Sciatic nerve (tissue), 2 donors: Measurements from ENCODE around the gene EBF4. TPM values are rescaled to one million over a fixed set of nuclear protein-coding genes. Genes with fewer than 3 reads are reported as not detected.
"Not testable (repeated sequence)": the region's sequence is repeated elsewhere in the genome, so short reads cannot be mapped to it uniquely, and the experiment has no call there.

ENCODE experiments used
- ATAC-seq: fragments of 200-7000 bp; cut with Tn5 transposase; one replicate; pipeline ENCODE4 v1.9.1; 2020; ENCODE audit warnings: mild to moderate bottlenecking, moderate library complexity
- DNase-seq: peaks from one replicate; pipeline ENCODE4 v3.0.0-alpha.2; 2020; ENCODE audit warnings: low spot score
- intact Hi-C: fragments of 100-400 bp; cut with DNase I; formaldehyde crosslinking; loops from one replicate; pipeline ENCODE4 v1.14.2; 2022
- microRNA-seq: library from miRNA; unstranded; fragments of <30 nt; microRNA quantifications from one replicate; pipeline ENCODE4 v1.2.0, GENCODE V29; 2020
- total RNA-seq: library from RNA; stranded (reverse); fragmentation: NEBNext Ultra II Directional; extraction: Animal tissue kit (Norgen Biotek cat#: 25700); gene quantifications from one replicate; pipeline ENCODE4 v1.2.1, GENCODE V29; 2021
- donor health status: DM: no; HTN: no; CAD: no.
- donor health status: DM: no; HTN: no; CAD: no.

The EBF4 gene
- total RNA-seq, 1 donor from 2014 or later: 15.3 TPM

DNA sequence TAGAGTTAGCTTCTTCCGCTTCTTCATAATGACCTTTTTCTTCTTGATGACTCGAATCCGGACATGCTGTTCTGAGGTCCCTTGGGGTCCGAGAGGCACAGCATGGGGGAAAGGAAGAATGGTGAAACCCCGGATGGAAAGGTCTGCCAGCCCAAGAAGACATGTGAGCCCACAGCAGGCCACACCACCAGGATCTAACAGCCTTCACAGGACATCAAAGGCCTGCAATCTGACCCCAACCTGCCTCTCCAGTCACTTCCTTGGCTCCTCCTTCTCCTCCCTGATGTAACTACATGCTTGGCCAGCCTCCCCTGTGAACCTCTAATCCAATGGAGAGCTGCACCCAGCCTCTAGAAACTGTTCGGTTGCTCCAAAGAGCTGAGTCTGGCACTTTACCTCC, 106.2 kb downstream of the EBF4 start:
- ATAC-seq (peak; percentile 33), DNase-seq (no peak)
- intact Hi-C loops: no loop called here

- DNase-seq: no peak
- peak; percentile 13 for ATAC-seq
- intact Hi-C loops: no loop called here
Observed at GRCh38 chr20:2799271-2799670, 106.7 kb downstream of the EBF4 start.

- ATAC-seq: peak; percentile 64
Observed at GRCh38 chr20:2799688-2800520, 107.3 kb downstream of the EBF4 start.

DNA sequence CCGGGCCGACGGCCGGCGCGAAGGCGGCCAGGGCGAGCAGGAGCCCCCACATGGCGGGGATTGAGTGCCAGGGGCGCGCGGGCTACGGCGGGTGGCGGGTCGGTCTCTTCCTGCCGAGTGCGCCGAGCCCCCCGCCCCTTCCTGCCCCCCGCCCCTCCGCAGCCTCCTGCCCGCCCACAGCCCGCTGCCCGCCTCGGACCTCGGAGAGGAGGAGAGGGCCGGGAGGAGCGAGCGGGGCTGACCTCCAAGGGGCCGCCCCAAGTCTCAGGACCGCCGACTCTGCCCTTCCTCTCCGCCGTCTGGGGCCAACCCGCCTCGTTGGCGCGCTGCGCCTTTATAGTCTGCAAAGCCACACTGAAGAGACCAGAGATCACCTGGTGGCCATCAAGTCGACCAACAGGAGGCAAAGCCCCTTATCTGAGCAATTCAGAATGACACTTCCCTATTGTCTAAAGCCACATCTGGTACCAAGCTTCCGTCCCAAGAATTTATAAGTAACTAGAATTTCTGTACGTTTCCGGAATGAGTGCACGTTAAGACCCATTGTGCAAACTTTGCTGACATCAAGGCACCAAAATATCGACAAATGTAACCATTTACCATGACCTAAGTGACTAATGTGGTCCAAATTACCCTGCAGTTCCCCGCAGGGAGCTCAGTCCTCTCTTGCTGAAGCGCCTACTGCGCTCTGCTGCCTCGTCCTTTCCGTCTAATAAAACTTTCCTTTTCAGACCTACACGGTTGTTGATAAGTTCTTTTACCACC, 108.1 kb downstream of the EBF4 start, which contains the start of gene CPXM1:
Gene CPXM1 (minus strand): TSS at position 107 of the 765 bp plus-strand sequence. CDS start 55 bp downstream, at position 52.
- ATAC-seq (no peak), DNase-seq (no peak)
- intact Hi-C loops: no loop called here

More at GRCh38 chr20:2799688-2800520, 107.3 kb downstream of the EBF4 start:
- no peak for DNase-seq
- intact Hi-C loops: no loop called here

DNA sequence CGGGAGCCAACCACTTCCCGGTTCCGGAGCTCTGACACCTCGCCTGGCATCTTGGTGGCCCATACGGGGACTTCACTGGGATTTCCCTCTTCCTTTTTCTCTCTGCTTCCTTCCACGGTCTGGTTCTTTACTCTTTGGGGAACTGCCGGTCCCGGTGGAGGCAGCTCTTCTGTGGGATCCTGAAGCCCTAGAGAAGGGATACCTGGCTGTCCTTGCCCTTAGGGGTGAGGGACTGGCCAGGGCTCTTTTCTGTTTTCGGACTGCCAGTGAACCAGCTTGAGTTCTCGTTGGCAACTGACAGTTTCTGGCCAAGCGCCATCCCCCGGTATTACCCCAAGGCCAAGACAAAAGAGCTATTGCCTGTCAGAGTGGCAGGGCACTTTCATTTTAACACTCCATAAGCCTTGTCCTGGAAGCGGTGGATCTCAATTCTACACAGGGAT, 108.7 kb downstream of the EBF4 start:
- ATAC-seq: no peak
- intact Hi-C loops: no loop called here
- no peak for DNase-seq

DNA sequence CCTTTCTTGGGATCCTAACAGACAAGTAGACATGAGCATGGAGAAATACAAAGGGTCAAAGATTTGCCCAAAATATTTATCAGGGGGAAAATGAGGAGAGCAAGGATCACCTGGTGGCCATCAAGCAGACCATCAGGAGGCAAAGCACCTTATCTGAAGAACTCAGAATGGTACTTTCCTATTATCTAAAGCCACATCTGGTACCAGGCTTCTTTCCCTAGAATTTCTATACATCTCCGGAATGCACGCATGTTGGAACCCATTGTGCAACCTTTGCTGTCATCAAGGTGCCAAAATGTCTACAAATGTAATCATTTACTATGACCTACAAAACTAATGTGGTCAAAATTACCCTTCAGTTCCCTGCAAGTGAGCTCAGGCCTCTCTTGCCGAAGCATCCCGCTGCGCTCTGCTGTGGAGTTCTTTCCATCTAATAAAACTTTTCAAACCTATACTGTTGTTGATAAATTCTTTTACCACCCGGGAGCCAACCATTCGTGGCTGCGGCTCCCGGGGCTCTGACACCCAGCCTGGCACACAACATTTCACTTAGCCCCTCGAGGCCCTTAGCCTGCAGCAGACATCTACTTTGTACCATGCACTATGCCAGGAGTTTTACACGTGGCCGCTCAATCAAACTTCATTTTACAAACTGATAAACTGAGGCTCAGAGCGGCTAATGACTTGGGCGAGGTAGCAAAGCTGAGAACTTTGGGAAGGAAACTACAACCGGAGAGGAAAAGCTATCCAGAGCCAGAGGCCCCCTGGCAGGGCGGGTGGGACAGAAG, 111.7 kb downstream of the EBF4 start:
- DNase-seq: no peak
- no peak for ATAC-seq
- intact Hi-C loops: no loop called here

DNA sequence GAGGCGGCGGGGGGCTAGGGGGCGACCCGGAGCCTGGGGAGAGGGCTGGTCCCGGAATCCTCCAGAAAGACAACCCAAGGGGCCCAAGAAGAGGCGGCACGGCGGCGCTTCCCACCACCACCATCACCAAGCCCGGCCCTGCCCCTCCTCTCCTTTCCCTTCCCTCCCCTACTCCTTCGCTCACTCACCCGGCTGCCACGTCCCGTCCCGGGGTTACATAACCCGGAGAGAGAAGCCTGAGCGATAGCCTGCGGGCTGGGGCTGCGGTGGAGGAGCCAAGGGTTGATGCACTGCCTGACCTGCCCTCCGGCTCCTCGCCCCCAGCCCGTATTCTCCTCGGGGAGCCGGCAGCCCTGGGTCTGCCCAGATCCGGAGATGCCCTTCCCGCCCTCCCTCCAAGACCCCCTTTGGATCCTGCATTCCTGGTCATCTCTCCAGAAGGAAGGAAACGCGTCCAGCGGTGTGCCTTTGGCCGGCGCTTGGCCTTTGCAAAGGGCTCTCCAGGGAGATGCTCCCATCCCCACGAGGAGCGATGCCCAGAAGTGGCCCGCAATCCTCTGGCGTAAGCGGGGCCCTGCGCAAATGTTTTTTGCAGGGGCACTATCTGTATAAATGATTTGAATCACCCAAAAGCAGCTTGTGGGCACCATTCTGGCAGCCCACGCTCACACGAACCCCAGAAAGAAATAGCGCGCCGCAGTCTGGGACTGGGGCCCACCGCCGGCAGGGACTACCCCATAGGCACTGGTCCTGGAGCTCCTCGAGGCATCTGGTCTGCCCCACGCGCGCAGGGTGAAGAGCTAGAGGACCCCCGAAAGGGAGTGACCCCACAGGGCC, 112.5 kb downstream of the EBF4 start:
- ATAC-seq (peak; percentile 71), DNase-seq (no peak)
- intact Hi-C loops: no loop called here

- ATAC-seq: peak; percentile 23
- intact Hi-C loops: no loop called here
- DNase-seq: no peak
Observed at GRCh38 chr20:2805689-2806350, 113.2 kb downstream of the EBF4 start.

- intact Hi-C loops: no loop called here
- DNase-seq (no peak), ATAC-seq (no peak)
Observed at GRCh38 chr20:2806351-2806701, 113.7 kb downstream of the EBF4 start.

- DNase-seq: no peak
- intact Hi-C loops: no loop called here
Observed at GRCh38 chr20:2807019-2807418, 114.4 kb downstream of the EBF4 start.

DNA sequence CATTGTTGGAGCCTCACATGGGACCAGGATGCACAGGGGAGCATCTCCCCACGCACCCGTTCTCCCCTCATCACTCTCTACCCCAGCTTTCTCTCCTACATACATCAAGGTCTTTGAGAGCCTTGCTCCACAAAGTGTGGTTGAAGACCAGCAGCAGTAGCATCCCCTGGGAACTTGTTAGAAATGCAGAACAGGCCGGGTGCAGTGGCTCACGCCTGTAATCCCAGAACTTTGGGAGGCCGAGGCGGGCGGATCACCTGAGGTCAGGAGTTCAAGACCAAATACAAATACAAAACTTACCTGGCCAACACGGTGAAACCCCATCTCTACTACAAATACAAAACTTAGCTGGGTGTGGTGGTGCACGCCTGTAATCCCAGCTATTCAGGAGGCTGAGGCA, 115.3 kb downstream of the EBF4 start:
- DNase-seq, intact Hi-C loops, ATAC-seq: not testable (repeated sequence)

More at GRCh38 chr20:2807019-2807418, 114.4 kb downstream of the EBF4 start:
- no peak for ATAC-seq

- DNase-seq: no peak
- intact Hi-C loops: no loop called here
Observed at GRCh38 chr20:2809690-2810089, 117.1 kb downstream of the EBF4 start.

More at GRCh38 chr20:2809690-2810089, 117.1 kb downstream of the EBF4 start:
- ATAC-seq: no peak

Small RNA genes lying within 50 kb of the gene (microRNA-seq; reads per million reads assigned to microRNA genes)
- gene MIR1292: 5.1 reads per million, percentile 11 among the genes with 10 or more reads in this experiment

Other genes starting within 250 kb of the EBF4 start
- gene SNRPB, start 222.0 kb upstream of the EBF4 start, total RNA-seq: 64.3 TPM
- 16.3 TPM for gene ZNF343, start 183.9 kb upstream of the EBF4 start, total RNA-seq
- gene TMC2, start 156.2 kb upstream of the EBF4 start, total RNA-seq: 0.22 TPM
- 97.4 TPM for gene NOP56, start 40.1 kb upstream of the EBF4 start, total RNA-seq
- gene IDH3B, start 28.6 kb upstream of the EBF4 start, total RNA-seq: 67.0 TPM
- gene CPXM1, start 107.8 kb downstream of the EBF4 start, total RNA-seq: 5.9 TPM
- not detected for gene C20orf141, start 122.2 kb downstream of the EBF4 start, total RNA-seq
- not detected for gene TMEM239, start 123.6 kb downstream of the EBF4 start, total RNA-seq
- 40.4 TPM for gene PCED1A, start 147.9 kb downstream of the EBF4 start, total RNA-seq
- 40.0 TPM for gene VPS16, start 148.0 kb downstream of the EBF4 start, total RNA-seq
- gene PTPRA, start 180.7 kb downstream of the EBF4 start, total RNA-seq: 81.7 TPM